ENCODE data around the gene TRABD2B.

GRCh38 chr1:47830641-47831333 is 166.4 kb downstream of the TRABD2B start:
- TF ChIP-seq CTCF (IDR thresholded peaks at IDR 0.05) (no peak), POLR2A (IDR thresholded peaks at IDR 0.05) (no peak)
